HT1080 (cell line): ENCODE measurements around the gene CIBAR2. TPM values are rescaled to one million over a fixed set of nuclear protein-coding genes. Genes with fewer than 3 reads are reported as not detected.

Source experiments
- DNase-seq: peaks from one replicate; pipeline ENCODE4 v3.0.0-alpha.2; 2015; ENCODE audit warnings: low read depth
- total RNA-seq: library from RNA; depleted of rRNA; stranded (reverse); fragments of >200 nt; shearing (Covaris generic); gene quantifications from 2 replicates; pipeline ENCODE4 v1.2.3, GENCODE V29; 2014

CIBAR2 gene
- total RNA-seq, 1 experiment from 2014 or later: not detected

DNA sequence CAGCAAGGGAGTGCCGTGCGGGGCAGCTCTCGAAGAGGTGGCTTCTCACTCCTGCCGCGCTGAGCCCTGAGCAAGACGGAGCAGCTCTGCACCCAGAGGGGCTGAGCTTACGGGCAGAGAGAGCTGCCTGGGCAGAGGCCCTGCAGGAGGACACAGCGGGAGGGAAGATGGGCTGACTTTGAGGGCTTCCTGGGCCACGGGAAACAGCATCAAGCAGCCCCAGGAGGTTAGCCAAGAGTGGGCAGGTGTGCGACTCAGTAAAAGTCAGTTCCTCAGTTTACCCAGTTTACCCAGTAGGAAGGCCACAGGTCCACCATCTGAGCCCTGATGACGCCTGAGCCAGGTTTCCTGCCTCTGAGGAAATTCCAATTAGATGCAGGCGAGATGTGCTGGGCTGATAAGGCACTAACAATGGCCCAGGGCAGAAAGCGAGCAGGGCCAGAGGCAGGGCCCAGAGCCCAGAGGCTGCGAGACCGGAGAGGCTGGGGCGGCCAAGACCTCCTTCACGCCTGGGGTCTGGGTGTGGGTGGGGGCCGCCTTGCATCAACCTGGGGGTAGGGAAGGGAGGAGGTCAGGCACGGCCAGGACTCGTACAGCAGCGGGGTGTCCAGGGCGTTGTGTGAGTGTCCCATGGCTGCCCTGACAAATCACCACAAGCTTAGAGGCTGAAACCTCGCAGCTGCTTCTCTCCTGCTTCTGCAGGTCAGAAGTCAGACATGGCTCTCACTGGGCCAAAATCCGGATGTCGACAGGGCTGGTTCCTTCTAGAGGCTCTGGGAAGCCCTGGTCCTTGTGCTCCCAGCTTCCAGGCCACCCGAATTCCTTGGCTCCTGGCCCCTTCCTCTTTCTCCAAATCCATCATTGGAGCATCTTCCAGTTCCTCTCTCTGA, 32.0 kb upstream of the CIBAR2 start:
- DNase-seq: no peak

DNA sequence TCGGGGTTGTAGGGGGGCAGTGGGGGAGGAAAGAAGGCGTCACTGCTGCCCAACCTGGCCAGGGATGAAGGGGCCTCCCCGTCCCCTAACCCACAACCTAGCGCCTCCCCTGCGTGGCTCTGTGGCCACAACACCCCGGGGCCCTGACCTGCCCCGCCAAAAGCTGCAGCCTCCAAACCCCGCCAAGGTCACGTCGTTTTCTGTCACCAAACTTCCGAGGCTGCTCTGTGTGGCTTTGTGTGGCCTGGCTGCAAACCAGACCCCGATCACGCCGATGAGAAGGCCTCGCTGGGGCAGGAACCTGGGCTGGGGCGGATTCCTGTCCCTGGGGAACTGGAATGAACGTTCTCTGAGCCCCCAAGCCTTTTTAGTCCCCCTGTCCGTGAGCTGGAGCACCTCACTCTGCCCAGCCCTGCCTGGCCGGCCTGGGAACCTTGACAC, 30.5 kb upstream of the CIBAR2 start:
- DNase-seq: no peak

DNA sequence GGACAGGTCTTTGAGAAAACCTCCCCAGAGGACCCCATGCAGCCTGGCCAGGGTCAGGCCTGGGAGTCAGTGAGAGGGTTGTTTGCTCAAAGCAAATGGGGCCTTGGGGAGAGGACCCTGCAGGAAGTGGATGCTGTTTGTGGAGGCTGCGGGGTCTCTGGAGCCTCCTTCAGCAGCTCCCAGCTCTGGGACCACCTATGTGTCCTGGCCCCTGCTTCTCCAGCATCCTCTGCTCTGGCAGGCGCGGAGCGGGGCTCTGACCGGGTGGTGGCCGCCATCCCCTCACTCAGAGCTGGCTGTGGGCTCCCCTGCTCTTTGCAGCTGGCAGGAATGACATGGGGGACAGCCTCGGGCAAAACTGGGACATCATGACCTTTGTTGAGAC, 29.8 kb upstream of the CIBAR2 start:
- no peak for DNase-seq

DNA sequence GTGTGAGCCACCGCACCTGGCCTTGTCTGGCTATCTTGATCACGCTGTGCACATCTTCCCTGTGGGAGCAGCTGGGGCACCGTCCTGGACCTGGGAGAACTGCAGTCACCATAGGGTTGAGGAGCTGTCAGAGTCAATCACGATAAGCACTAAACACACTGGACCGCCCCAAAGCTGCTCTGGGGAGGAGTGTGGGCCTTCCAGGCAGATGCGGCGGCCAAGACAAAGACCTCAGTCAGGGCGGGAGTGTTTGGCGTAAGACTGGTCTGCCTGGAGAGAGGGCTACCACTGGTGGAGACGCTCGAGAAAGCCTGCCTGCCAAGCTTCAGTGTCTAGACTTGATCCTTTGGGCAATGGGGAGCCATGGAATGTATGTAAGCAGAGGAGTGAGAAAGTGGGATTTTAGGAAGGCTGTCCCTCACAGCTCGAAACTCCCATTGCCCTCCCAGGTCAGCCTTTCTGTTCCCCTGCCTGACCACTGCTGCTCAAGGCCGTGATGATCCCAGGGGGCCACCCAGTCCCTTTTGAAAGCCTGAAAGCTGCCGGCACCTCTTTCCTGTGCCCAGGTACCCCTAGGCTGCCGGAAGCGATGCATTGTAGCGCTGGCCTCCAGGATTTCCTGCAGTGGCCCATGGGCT, 29.3 kb upstream of the CIBAR2 start:
- DNase-seq: no peak

DNA sequence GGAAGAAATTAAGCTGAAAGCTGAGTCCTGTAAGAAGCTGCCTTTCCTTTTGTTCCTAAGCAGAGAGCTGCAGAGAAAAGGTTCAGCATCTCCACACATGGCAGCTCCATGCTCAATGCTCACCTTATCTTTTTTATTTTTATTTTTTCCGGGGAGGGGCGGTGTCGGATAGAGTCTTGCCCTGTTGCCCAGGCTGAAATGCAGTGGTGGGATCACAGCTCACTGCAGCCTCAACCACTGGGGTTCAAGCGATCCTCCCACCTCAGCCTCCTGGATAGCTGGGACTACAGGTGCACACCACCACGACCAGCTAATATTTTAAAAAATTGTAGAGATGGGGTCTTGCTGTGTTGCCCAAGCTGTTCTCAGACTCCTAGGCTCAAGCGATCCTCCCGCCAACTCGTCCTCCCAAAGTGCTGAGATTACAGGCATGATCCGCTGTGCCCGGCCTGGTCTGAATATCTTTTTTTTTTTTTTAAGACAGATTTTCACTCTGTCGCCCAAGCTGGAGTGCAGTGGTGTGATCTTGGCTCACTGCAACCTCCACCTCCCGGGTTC, 28.3 kb upstream of the CIBAR2 start:
- DNase-seq: no peak

DNA sequence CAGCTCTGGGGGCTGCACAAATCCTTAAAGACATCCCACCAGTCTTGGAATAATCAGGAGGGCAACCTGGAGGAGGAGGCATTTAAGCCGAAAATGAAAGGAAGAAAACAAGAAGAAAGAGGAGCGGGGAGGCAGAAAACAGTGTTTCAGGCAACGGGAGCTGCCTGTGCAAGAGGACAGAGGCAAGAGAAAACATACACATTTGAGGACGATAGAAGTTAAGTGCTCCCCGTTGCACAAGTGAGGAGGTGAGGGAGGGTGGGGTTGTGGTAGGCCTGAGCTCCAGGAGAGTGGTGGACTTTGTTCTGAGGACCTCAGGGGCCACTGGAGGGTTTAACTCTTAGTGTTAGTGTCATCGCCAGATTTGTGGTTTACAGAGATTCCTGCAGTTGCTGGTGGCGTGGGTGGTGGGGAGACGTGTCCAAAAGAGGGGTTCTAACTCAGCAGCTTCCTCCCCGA, 27.6 kb upstream of the CIBAR2 start:
- no peak for DNase-seq

DNA sequence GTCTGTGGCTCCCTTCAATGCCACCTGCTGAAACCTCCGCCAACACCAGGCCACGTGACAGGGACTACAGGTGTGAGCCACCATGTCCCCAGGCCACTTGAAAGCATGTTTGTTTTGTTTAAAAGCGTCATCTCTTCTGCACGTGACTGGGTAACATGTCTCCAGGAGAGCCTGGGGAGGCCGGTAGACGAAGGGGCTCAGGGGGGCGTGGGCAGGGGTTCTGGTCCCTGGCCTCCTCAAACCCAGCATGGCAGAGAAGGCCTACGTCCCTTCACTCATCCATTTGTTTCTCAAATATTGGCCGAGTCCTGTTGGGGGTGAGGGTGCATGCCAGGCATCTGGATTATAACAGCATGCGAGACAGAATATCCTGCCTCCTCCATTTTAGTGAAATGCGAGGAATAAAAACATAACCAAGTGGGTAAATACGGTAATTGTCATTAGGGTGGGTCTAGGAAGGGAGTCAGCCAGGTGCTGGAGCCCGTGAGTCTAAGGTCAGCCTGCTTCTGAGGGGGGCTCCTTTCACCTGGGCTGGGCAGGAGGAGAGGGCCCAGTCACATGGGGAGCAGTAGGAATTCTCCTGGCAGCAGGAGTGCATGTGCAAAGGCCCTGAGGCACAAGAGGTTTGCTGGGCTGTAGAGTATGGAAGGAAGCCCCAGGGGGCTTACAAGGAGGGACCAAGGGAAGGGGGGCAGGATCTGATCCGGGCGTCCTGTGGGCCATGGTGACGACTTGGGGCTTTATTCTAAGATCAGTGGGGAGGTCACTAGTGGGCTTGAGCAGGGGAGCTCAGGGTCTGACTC, 26.8 kb upstream of the CIBAR2 start:
- DNase-seq: no peak

DNA sequence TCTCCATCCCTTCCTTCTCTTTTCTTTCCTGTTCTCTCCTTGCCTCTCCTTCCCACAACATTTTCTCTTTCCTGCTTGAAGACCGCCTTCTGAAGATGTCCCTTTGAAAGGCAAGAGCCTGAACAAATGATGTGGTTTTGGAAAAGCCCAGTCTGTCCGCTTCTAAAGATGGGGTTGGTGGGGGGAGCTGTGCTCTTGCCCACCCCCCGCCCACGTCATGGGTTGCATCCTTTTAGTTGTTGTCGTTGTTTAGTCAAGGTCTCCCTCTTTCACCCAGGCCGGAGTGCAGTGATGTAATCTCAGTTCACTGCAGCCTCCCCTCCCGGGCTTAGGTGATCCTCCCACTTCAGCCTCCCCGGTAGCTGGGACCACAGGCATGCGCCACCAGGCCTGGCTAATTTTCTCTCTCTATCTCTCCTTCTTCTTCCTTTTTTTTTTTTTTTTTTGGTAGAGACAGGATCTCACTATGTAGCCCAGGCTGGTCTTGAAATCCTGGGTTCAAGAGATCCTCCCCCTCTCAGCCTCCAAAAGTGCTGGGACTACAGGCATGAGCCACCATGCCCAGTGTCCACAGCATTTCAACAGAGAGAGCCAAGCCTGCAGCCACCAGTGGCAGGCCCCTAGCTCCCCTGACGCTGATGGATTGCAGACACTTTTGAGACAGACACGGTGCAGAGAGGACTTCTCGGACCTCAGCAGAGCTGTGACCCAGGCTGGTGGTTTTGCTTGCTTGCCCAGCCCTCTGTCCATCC, 26.0 kb upstream of the CIBAR2 start:
- DNase-seq: no peak

DNA sequence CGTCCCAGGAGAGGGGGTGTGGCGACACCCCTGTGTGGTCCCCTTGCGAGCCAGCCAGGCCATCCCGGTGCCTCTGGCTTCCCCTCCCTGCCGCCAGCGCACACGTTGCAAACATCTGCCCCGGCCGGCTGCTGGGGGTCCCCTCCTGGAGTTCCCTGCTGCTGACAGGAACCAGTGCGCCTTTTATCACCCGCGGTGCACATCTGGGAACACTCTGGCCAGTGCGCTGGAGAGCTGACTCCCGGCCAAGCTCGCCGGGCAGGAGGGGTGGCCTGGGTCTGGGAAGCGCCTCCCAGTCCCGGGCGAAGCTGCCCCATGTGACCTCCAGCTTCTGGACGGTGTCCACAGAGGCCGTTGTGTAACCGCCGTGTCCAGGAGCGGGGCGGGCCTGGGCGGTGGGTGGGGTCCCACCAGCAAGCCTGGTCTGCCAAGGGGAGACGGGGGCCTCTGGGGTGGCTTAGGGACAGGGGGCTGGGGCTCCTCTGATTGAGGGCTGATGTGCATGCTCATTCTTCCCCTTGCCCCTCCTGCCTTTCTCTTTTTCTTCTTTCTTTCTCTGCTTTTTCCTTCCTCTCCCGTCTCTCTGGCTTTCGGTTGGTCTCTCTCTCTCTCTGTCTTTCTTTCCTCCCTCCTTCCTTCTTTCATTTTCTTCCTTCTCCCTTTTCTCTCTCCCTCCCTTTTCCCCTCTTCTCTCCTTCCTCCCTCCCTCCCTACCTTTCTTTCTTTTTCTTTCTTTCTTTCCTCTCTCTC, 25.2 kb upstream of the CIBAR2 start:
- DNase-seq: peak; percentile 50

DNA sequence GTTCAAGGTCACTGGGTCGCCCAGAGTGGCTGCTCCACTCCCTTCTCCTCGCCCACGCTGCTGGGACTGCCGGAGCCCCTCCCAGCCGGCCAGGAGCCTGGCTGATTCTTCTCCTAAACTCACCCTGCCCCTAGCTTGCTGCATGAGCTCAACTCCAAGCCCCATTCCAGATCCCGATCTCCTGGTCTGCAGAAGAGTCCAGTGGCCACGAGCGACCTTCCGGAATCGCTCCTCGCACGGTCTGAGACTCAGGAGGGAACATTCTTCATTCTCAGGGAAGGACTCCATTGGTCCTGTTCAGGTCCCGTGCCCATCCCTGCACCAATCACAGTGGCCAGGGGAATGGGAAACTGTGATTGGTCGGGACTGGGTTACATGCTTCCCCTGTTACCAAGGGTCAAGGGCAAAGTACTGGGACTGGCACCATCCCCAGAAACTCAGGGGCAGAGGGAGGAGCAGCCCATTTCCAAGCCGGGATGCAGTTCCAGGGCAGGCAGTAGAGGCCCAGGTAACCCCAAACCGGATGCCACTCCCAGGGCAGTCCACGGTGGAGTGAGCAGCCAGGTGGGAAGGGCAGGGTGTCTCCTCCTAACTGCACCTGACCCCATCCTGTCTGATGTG, 24.5 kb upstream of the CIBAR2 start:
- no peak for DNase-seq

DNA sequence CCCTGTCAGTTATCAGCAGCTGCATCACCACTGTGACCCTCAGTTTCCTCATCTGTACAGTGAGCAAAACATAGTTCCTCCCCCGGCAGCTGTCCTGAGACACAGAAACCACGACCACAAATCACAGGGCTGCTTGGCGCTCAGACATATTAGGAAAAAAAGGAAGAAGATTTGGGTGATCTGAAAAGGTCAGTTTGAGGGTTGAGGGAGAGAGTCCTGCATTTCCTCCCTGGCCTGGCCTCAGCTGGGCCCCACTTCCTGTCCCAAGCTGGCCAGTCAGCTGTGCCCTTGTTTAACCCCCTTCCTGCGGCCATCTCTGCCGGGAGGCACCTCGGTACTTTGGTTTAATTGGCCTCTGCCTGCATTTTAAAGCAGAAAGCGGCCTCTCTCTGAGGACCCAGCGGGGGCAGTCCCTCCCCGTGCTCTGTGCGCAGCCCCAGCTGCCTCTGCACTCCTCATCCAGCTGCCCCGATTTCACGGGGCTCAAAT, 24.0 kb upstream of the CIBAR2 start:
- no peak for DNase-seq

DNA sequence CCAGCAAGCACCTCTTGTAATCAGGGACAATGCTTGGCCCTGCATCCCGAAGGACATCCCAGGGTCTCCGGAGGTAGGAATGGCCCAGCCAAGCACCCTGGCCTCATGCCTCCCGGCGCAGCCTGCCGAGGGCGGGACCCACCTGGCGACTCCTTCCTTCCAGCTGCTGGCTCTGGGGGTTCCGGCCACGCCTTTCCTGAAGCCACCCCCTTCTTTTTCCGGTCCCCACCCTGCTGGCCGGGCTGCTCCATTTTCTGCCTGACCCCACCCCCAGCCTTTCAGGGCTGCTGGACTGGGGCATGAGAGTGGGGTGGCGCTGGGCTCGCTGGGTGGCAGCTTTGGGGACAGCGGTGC, 22.5 kb upstream of the CIBAR2 start:
- no peak for DNase-seq

DNA sequence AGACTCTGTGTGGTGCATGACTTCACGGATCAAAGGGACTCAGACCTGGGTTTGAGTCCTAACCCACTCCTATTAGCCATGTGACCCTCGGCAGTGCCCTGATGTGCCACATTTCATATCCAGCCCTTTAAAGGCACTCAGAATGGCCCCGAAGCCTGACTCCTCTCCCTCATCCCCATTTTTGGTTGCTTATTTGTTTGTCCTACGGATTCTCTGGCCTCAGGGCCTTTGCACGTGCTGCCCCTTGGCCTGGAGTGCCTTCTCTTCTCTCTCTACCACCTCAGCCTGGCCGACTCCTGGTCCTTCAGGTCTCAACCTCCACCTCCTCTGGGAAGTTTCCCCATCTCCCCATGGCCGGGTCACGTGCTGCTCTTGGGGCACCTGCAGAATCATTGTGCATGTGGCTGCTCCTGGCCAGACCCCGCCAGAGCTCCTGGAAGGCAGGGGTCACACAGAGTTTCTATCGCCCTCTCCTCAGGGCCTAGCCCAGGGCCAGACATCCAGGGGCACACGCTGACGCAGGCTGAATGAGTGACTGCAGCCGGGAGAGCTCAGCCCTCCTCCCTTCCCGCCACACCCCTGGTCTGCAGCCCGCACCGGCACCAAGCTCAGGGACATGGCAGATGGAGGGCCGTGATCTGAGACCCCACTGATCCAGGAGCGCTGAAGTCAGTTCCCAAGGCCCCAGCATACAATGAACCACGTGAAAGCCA, 22.0 kb upstream of the CIBAR2 start:
- DNase-seq: no peak

DNA sequence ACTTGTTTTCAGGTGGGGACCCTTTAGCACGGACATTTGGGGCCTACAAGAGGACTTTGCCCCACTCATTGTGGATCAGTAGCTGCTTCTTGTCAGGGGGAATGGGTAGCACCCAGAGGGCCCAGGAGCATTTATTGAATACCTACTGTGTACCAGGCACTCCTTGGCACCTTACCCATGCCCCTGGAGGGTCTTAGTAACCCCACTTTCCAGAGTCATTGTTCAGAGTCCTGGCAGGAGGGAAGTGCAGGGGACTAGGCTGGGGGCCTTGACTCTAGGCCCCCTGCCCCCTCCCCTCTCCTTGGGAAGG, 21.0 kb upstream of the CIBAR2 start:
- no peak for DNase-seq

DNA sequence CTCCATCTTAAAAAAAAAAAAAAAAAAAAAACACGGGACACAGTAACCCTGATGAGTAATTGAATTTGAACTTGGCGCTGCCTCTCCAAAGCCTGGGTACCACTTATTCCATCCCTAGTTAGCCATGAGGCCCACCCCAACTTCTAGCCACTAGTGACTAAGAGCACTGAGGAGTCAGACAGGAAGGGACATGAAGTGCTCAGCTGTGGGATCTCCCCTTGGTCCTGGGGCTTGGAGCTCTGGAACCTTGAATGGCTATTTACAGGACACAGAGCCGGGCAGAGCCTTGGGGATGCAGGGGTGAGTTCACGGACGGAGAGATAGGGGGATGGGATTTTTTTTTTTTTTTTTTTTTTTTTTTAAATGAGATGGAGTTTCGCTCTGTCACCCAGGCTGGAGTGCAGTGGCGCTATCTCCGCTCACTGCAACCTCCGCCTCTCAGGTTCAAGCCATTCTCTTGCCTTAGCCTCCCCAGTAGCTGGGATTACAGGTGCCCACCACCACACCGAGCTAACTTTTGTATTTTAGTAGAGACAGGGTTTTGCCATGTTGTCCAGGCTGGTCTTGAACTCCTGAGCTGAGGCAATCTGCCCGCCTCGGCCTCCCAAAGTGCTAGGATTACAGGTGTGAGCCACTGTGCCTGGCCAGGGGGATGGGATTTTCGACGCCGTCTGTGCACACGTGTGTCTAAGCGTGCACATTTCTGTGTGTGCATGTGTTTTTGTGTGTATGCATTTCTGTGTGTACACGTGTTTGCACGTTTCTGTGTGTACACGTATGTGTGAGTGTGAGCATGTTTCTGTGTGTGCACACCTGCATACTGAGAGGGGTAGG, 20.4 kb upstream of the CIBAR2 start:
- no peak for DNase-seq

DNA sequence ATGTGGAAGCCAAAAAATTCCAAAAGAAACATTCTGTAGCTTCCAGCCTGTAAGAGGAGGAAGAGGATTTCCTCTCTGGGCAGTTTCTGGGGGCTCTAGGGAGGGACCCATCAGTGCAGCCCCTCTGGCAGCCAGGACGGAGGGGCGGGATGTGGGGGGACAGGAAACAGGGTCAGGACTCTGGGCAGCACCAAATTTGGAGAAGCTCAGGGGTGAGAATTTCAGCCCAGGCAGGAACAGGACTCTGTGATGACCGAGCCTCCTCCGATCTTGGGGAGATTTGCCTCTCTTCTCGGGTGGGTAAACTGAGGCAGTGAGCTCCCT, 18.4 kb upstream of the CIBAR2 start:
- no peak for DNase-seq

DNA sequence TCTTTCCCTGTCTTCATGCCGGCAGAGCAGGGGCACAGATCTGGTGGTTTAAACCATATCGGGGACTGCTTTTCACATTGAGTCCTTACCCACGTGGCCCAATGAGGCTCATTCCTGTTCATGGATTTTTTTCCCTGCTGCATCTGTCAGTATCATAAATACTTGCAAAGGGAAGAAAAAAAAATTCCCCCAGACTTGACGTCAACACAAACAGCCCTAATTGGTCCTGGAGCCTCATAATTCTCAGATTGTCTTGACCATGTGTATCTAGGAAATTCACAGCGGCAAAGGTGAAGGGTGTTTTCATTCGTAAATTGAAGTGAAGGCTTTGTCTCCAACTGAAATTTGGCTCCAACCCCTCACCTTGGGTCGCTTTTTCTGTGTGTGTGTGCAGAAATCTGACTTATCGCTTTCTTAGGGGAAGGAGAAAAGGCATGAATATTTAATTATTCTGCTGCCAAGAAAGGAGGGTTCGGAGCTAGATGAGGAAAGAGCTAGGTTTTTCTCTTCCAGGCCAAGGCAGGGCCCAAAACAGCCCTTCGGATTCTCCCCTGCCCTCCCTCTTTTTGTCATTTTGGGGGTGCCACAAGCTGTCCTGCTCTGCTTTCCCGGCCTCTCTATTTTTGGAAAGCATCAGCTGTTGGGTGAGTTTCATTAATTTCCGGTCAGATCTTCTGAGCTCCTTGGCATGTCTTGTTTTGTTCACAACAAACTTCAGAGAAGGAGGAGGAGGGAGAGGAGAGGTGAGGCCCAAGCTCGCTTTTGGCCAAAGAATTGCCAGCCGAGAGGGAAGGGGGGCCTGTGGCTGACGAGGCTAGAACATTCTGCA, 17.8 kb upstream of the CIBAR2 start:
- no peak for DNase-seq
